GM12874 (cell line): ENCODE data around the gene FASTK.

Source experiments
- CTCF ChIP-seq: IDR thresholded peaks from 2 replicates; pipeline ENCODE4 v1.5.1; 2011; ENCODE audit warnings: low read depth, mild to moderate bottlenecking, control low read depth, low read length, moderate library complexity; ENCODE audit not compliant: insufficient read depth

Gene FASTK

GRCh38 chr7:151082141-151083070 is 1.8 kb upstream of the FASTK start:
- no peak for TF ChIP-seq CTCF

- no peak for TF ChIP-seq CTCF
Measured at GRCh38 chr7:151081170-151082101, 827 bp upstream of the FASTK start.

GRCh38 chr7:151080067-151080521 is 515 bp downstream of the FASTK start:
- TF ChIP-seq CTCF = no peak

GRCh38 chr7:151079199-151079910 is 1.3 kb downstream of the FASTK start:
- TF ChIP-seq CTCF = no peak

GRCh38 chr7:151078233-151079040 is 2.2 kb downstream of the FASTK start:
- no peak for TF ChIP-seq CTCF

GRCh38 chr7:151077705-151078232 is 2.8 kb downstream of the FASTK start:
- no peak for TF ChIP-seq CTCF
